SK-N-MC (cell line): Measurements from ENCODE around the gene BHLHE23.
"Not testable (repeated sequence)": the region's sequence is repeated elsewhere in the genome, so short reads cannot be mapped to it uniquely, and the experiment has no call there.

Source experiments
- EZH2 ChIP-seq: fragments of 200-600 bp; sonication (generic); IDR thresholded peaks from one replicate; pipeline ENCODE4 v1.6.1; 2017; ENCODE audit warnings: antibody characterized with exemption
- POLR2AphosphoS5 ChIP-seq: IDR thresholded peaks from 2 replicates; pipeline ENCODE4 v1.6.1; 2012; ENCODE audit warnings: mild to moderate bottlenecking, low read depth, low read length, borderline replicate concordance

DNA sequence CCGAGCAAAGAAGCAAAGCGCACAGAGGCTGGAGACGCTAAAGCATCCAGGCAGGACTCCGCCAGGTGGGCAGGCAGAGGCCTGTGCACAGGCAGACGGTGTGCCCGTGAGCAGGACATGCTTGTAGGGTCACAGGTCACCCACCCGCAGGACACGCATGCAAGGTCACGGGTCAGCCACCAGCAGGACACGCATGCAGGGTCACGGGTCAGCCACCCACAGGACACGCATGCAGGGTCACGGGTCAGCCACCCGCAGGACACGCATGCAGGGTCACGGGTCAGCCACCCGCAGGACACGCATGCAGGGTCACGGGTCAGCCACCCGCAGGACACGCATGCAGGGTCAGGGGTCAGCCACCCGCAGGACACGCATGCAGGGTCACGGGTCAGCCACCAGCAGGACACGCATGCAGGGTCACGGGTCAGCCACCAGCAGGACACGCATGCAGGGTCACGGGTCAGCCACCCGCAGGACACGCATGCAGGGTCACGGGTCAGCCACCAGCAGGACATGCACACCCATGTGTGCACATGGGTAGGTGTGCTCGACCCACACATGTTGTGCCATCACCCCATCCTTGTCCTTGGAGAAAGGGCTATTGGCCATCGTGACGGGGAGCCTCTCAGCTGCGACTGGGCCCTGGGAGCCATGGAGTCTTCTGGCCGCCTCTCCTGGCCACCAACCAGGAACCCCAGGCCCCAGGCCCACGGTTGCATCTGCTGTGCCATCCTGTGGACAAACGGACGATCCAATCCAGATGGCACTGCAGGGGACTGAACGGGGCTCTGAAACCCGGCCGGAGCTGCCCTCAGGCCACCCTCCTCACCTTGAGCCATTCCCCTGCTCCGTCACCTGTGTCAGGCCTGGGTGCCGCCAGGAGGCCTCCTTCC lies 28.2 kb upstream of the BHLHE23 start:
- TF ChIP-seq EZH2, POLR2AphosphoS5: not testable (repeated sequence)
